Thoracic aorta (tissue), 2 donors: Measurements from ENCODE around the gene DPH7. TPM values are rescaled to one million over a fixed set of nuclear protein-coding genes. Genes with fewer than 3 reads are reported as not detected.

Experiments used
- ATAC-seq: fragments of 150-250 bp; one replicate; pipeline ENCODE4 v1.8.0; 2017; ENCODE audit warnings: low read depth; ENCODE audit not compliant: insufficient number of reproducible peaks, low FRiP score
- DNase-seq: peaks from one replicate; pipeline ENCODE4 v3.0.0-alpha.2; 2020; ENCODE audit warnings: low spot score
- H3K27ac ChIP-seq, 2 donors: fragments of 200-600 bp; sonication (generic); 1 replicate in 1 of 2; 2 replicates in 1 of 2; pipeline ENCODE4 v1.5.1; 2016; ENCODE audit warnings: mild to moderate bottlenecking in 2 of 2, moderate library complexity in 2 of 2
- H3K27me3 ChIP-seq: fragments of 200-600 bp; sonication (generic); replicated peaks from 2 replicates; pipeline ENCODE4 v1.6.0; 2016; ENCODE audit warnings: mild to moderate bottlenecking; ENCODE audit not compliant: insufficient read depth
- H3K36me3 ChIP-seq: fragments of 200-600 bp; sonication (generic); one replicate; pipeline ENCODE4 v1.5.1; 2016
- H3K4me1 ChIP-seq, 2 donors: fragments of 200-600 bp; sonication (generic); 1 replicate in 1 of 2; 2 replicates in 1 of 2; pipeline versions ENCODE4 v1.5.1 to v1.6.0; 2016; ENCODE audit warnings: low read depth in 2 of 2, mild to moderate bottlenecking in 1 of 2; ENCODE audit not compliant: control insufficient read depth in 1 of 2
- H3K4me3 ChIP-seq: fragments of 200-600 bp; sonication (generic); 2 replicates; pipeline ENCODE4 v1.5.1; 2016; ENCODE audit warnings: mild to moderate bottlenecking
- H3K9me3 ChIP-seq: fragments of 200-600 bp; sonication (generic); 2 replicates; pipeline ENCODE4 v1.5.1; 2016
- CTCF ChIP-seq: fragments of 200-600 bp; sonication (generic); IDR thresholded peaks from one replicate; pipeline ENCODE4 v1.5.1; 2019; ENCODE audit warnings: antibody characterized with exemption
- total RNA-seq, 2 donors: library from RNA; depleted of rRNA; stranded (reverse); fragments of >200 nt; gene quantifications; one replicate each; pipeline versions ENCODE4 v1.1.0 to v1.2.3, GENCODE V29; 2016

DPH7 gene
- total RNA-seq, 2 donors from 2014 or later = 36.8 to 43.7 TPM

DNA sequence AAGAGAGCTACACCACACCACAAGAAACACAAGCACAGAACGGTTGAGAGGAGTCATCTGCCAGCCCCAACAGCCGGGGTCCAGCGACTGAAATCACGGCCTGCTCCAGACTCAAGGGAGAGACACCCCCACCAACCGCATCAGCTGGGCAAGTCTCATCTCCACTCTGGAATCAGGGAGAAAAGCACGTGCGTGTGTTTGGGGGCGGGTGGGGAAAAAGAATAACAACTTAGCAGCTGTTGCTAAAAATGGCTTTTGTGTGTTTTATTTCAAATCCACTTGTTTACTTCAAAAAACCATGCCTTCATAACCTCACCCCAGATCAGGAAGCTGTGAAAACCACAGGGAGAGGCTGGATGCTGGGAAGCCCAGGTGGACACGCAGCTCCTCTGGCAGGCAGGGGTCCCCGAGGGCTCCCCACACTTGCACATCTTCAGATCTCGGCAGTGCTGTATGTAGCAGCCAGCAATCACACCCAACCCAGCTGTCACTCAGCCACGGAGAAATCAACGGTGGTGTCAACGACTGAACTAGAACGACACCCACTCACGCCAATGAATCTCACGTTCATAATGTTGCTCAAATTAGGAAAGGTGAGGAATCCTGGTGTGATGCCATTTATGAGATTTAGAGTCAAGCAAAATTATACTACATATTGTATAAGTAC is 47.5 kb downstream of the DPH7 start:
- H3K4me3 ChIP-seq = no peak overlapping the region
- no peaks in the 10 kb centered on the region for H3K9me3 ChIP-seq
- H3K4me1 ChIP-seq = peaks cover 0 to 8% of the 10 kb centered on the region in 2 donors
- H3K36me3 ChIP-seq = no peaks in the 10 kb centered on the region
- H3K27ac ChIP-seq = no peak overlapping the region
- ATAC-seq = no peak
- TF ChIP-seq CTCF = no peak
- no peak for DNase-seq
- no peaks in the 10 kb centered on the region for H3K27me3 ChIP-seq

DNA sequence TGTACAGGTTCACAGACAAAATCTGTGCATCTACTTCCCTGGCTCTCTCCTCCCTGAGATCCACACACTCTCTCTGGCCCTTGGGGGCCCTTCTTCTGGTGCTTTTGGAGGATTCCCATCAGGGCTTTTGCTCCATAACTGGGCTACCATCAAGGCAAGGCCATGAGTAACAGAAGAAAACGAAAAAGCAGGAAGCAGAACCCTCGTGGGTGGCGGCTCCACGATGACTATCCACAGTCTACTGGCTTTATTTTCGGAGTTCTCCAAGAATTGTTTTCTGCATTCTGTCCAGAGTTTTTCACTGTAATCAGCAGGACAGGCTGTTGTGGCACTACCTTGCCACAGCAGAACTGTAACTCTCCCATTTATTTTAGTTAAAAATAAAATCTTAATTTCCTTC is 48.4 kb downstream of the DPH7 start:
- no peak for ATAC-seq
- Histone ChIP-seq H3K9me3 (no peaks in the 10 kb centered on the region), H3K27me3 (no peaks in the 10 kb centered on the region), H3K4me3 (no peak overlapping the region), H3K27ac (no peak overlapping the region), H3K4me1 (peaks cover 0 to 8% of the 10 kb centered on the region in 2 donors), H3K36me3 (no peaks in the 10 kb centered on the region)
- DNase-seq = no peak
- TF ChIP-seq CTCF = no peak

DNA sequence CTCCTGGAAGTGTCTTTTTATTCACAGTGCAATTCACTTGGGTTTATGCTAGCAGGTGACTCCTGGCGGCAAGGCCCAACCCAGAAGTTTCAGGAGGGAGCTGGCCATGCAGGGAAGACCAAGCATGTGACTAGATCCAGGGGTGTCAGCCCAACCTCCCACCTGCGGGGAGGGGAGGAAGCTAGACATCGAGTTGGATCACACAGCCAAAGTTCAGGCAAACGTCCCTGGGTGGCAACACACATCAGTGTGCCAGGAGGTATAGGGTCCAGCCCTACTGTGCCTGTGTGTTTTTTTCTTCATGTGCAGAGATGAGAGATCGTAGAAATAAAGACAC is 53.8 kb downstream of the DPH7 start:
- no peak overlapping the region for H3K27ac ChIP-seq
- TF ChIP-seq CTCF = no peak

GRCh38 chr9:137524161-137524980 is 54.4 kb downstream of the DPH7 start:
- TF ChIP-seq CTCF = no peak
- Histone ChIP-seq H3K4me1 (no peaks in the 10 kb centered on the region), H3K9me3 (no peaks in the 10 kb centered on the region), H3K36me3 (peaks cover 7% of the 10 kb centered on the region), H3K27ac (no peak overlapping the region), H3K4me3 (no peak overlapping the region), H3K27me3 (no peaks in the 10 kb centered on the region)
- ATAC-seq (no peak), DNase-seq (no peak)

More for the DNA sequence above, 53.8 kb downstream of the DPH7 start:
- no peaks in the 10 kb centered on the region for H3K27me3 ChIP-seq
- ATAC-seq (no peak), DNase-seq (no peak)
- H3K4me3 ChIP-seq = no peak overlapping the region
- no peaks in the 10 kb centered on the region for H3K4me1 ChIP-seq
- no peaks in the 10 kb centered on the region for H3K9me3 ChIP-seq
- H3K36me3 ChIP-seq = peaks cover 7% of the 10 kb centered on the region

DNA sequence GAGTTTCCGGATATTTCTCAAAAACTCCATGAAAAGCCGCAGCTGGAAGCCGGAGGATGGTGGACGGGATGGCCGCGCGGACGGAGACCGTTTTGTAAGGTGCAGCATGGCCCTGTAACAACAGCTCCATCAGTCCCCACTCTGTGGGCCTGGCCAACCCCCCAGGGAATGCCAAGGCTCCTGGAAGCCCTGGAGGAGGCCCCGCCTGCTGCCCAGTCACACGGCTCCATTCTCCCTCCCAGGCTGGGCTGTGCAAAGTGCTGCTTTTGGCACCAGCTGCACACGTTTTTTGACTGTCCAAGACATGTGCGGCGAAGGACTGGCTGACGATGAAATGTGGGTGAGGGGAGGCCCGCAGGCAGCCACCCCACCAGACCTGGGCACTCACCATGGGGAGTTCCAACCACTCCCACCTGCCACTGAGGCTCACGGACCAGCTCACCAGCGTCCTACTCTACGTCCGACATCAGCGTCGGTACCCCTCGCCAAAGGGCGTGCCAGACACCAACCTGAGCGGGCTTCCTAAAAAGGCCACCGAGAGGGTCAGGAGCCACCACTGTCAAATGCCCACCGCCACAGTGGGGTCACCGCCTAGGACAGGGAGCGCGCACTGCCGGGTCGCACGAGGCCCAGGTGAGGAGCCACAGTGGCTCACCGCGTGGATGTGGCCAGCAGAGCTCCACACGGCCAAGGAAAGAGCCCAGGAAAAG is 55.8 kb downstream of the DPH7 start:
- Histone ChIP-seq H3K9me3 (no peaks in the 10 kb centered on the region), H3K27ac (no peak overlapping the region), H3K4me1 (no peaks in the 10 kb centered on the region), H3K36me3 (peaks cover 7% of the 10 kb centered on the region), H3K4me3 (no peak overlapping the region), H3K27me3 (no peaks in the 10 kb centered on the region)
- no peak for TF ChIP-seq CTCF
- DNase-seq (no peak), ATAC-seq (no peak)
